ENCODE results near the gene CPNE6. TPM values are rescaled to one million over a fixed set of nuclear protein-coding genes. Genes with fewer than 3 reads are reported as not detected.
A peak's percentile ranks its signal among the peaks of the same experiment; 100 is the strongest.

CPNE6 gene
- total and polyA plus RNA-seq, 2 of the 13 experiments (the other 11 are each of a cell fraction or from before 2014, with no cell fraction given), result not detected

GRCh38 chr14:24095271-24096068, 24.1 kb downstream of the CPNE6 start (continued):
- TF ChIP-seq BCL3 (CRISPR knock-in tag; IDR thresholded peaks at IDR 0.05), result peak; percentile 98
- no peak for TF ChIP-seq ZNF850 (CRISPR knock-in tag; conservative IDR thresholded peaks at IDR 0.05)
- TF ChIP-seq HHEX (CRISPR knock-in tag; IDR thresholded peaks at IDR 0.05), result peak; percentile 28; the same call in 1 of the 2 replicates
- TF ChIP-seq CREM (IDR thresholded peaks at IDR 0.05), result peak; percentile 91
- TF ChIP-seq CREM (CRISPR knock-in tag; IDR thresholded peaks at IDR 0.05), result no peak
- TF ChIP-seq ZNF12 (CRISPR knock-in tag; IDR thresholded peaks at IDR 0.05), result peak; percentile 85
- peak; percentile 50; the same call in 1 of the 2 replicates for TF ChIP-seq ZNF740 (CRISPR knock-in tag; IDR thresholded peaks at IDR 0.05)
- TF ChIP-seq ZFP36L2 (CRISPR knock-in tag; IDR thresholded peaks at IDR 0.05), result peak; percentile 94
- peak; percentile 78; the same call in 1 of the 2 replicates for TF ChIP-seq ZNF3 (CRISPR knock-in tag; IDR thresholded peaks at IDR 0.05)
- TF ChIP-seq POLR2AphosphoS5 (IDR thresholded peaks at IDR 0.05; ENCODE audit: low read depth, low read length), result peak; percentile 100
- peak; percentile 97 for TF ChIP-seq CBX5 (CRISPR knock-in tag; IDR thresholded peaks at IDR 0.05; ENCODE audit: borderline replicate concordance)
- TF ChIP-seq ZNF17 (CRISPR knock-in tag; IDR thresholded peaks at IDR 0.05), result no peak
- TF ChIP-seq ZBED4 (CRISPR knock-in tag; IDR thresholded peaks at IDR 0.05; ENCODE audit: borderline replicate concordance), result peak; percentile 97
- peak; percentile 91 to 99 for TF ChIP-seq HMGXB4 (CRISPR knock-in tag; IDR thresholded peaks at IDR 0.05; ENCODE audit: borderline replicate concordance in 1 of 2, low read depth in 1 of 2)
- peak; percentile 92 for TF ChIP-seq ZMYM3 (CRISPR knock-in tag; IDR thresholded peaks at IDR 0.05)

All from HepG2 (cell line).